Neural cell (in vitro differentiated cells): Measurements from ENCODE around the gene MAT2A. TPM values are rescaled to one million over a fixed set of nuclear protein-coding genes. Genes with fewer than 3 reads are reported as not detected.

Experiments
- H2AFZ ChIP-seq: fragments of 200-600, 300-800 bp; sonication (generic), shearing (Covaris generic); 2 replicates; pipeline ENCODE4 v1.6.0; 2014; ENCODE audit warnings: low read depth, mild to moderate bottlenecking, antibody characterized with exemption, low read length, moderate library complexity
- H3F3A ChIP-seq: fragments of 200-600 bp; shearing (Covaris generic); 2 replicates; pipeline ENCODE4 v1.6.1; 2016; ENCODE audit warnings: mild to moderate bottlenecking, moderate library complexity, mixed read lengths, antibody characterized with exemption, low read length; ENCODE audit not compliant: insufficient read depth, poor library complexity, severe bottlenecking
- H3K27ac ChIP-seq: fragments of 200-600, 300-800 bp; sonication (generic), shearing (Covaris generic); 2 replicates; pipeline ENCODE4 v1.5.1; 2014; ENCODE audit warnings: mild to moderate bottlenecking, low read length, moderate library complexity
- H3K27me3 ChIP-seq: fragments of 300-800, 200-600 bp; sonication (generic), shearing (Covaris generic); 2 replicates; pipeline ENCODE4 v1.6.0; 2014; ENCODE audit warnings: mild to moderate bottlenecking, low read depth, low read length, moderate library complexity; ENCODE audit not compliant: insufficient read depth
- H3K36me3 ChIP-seq: fragments of 300-800, 200-600 bp; sonication (generic), shearing (Covaris generic); 2 replicates; pipeline ENCODE4 v1.5.1; 2014; ENCODE audit warnings: mild to moderate bottlenecking, antibody characterized with exemption, low read length, moderate library complexity; ENCODE audit not compliant: insufficient read depth
- H3K4me2 ChIP-seq: fragments of 300-800, 200-600 bp; sonication (generic), shearing (Covaris generic); 2 replicates; pipeline ENCODE4 v1.6.0; 2014; ENCODE audit warnings: mild to moderate bottlenecking, low read length
- H3K4me3 ChIP-seq: fragments of 300-800, 200-600 bp; sonication (generic), shearing (Covaris generic); 2 replicates; pipeline ENCODE4 v1.5.1; 2014; ENCODE audit warnings: mild to moderate bottlenecking, low read length, moderate library complexity
- H3K79me2 ChIP-seq: fragments of 200-600 bp; shearing (Covaris generic); replicated peaks from 2 replicates; pipeline ENCODE4 v1.6.0; 2014; ENCODE audit warnings: mild to moderate bottlenecking, low read length, moderate library complexity; ENCODE audit not compliant: insufficient read depth
- H3K9ac ChIP-seq: fragments of 300-800, 200-600 bp; sonication (generic), shearing (Covaris generic); 2 replicates; pipeline ENCODE4 v1.6.1; 2016; ENCODE audit warnings: mild to moderate bottlenecking, low read length, mixed read lengths
- H3K9me2 ChIP-seq: fragments of 200-600 bp; shearing (Covaris generic); 2 replicates; pipeline ENCODE4 v1.6.1; 2016; ENCODE audit warnings: mild to moderate bottlenecking, low read length, mixed read lengths; ENCODE audit not compliant: insufficient read depth
- H3K9me3 ChIP-seq: fragments of 200-600, 300-800 bp; sonication (generic), shearing (Covaris generic); 2 replicates; pipeline ENCODE4 v1.6.1; 2016; ENCODE audit warnings: mild to moderate bottlenecking, mixed run types, low read length, moderate library complexity, mixed read lengths
- H4K20me1 ChIP-seq: fragments of 200-600 bp; shearing (Covaris generic); 2 replicates; pipeline ENCODE4 v1.6.1; 2016; ENCODE audit warnings: mild to moderate bottlenecking, mixed run types; ENCODE audit not compliant: insufficient read depth
- EP300 ChIP-seq: fragments of 450-650 bp; conservative IDR thresholded peaks from 2 replicates; pipeline ENCODE4 v1.6.1; 2014; ENCODE audit warnings: antibody characterized with exemption, mild to moderate bottlenecking, moderate library complexity; ENCODE audit not compliant: poor library complexity, severe bottlenecking
- EZH2 ChIP-seq: fragments of 200-600, 300-800 bp; shearing (Covaris generic), sonication (generic); IDR thresholded peaks from 2 replicates; pipeline ENCODE4 v1.6.1; 2014; ENCODE audit warnings: antibody characterized with exemption, low read length, borderline replicate concordance, mild to moderate bottlenecking; ENCODE audit not compliant: insufficient read depth, poor library complexity, severe bottlenecking
- MXI1 ChIP-seq: fragments of 450-650 bp; conservative IDR thresholded peaks from 2 replicates; pipeline ENCODE4 v1.6.1; 2014; ENCODE audit warnings: antibody characterized with exemption, mild to moderate bottlenecking; ENCODE audit not compliant: poor library complexity, severe bottlenecking
- POLR2AphosphoS5 ChIP-seq: IDR thresholded peaks from 2 replicates; pipeline ENCODE4 v1.6.1; 2012
- RAD21 ChIP-seq: fragments of 450-650 bp; conservative IDR thresholded peaks from 2 replicates; pipeline ENCODE4 v1.6.1; 2014; ENCODE audit warnings: antibody characterized with exemption, mild to moderate bottlenecking, moderate library complexity
- SMC3 ChIP-seq: fragments of 450-650 bp; conservative IDR thresholded peaks from 2 replicates; pipeline ENCODE4 v1.6.1; 2014; ENCODE audit warnings: antibody characterized with exemption, mild to moderate bottlenecking, moderate library complexity; ENCODE audit not compliant: poor library complexity
- TAF1 ChIP-seq: IDR thresholded peaks from 2 replicates; pipeline ENCODE4 v1.6.1; 2012; ENCODE audit warnings: low read depth
- polyA plus RNA-seq: library from polyadenylated mRNA; depleted of rRNA; stranded (reverse); fragments of >200 nt; gene quantifications from 2 replicates; pipeline ENCODE4 v1.2.3, GENCODE V29; 2014
- TF ChIP-seq, protein P1 (sequence below): IDR thresholded peaks from 2 replicates; pipeline ENCODE4 v1.6.1; 2012; ENCODE audit warnings: borderline replicate concordance
- TF ChIP-seq, protein P2 (sequence below): fragments of 450-650 bp; IDR thresholded peaks from 2 replicates; pipeline ENCODE4 v1.5.1; 2014; ENCODE audit warnings: antibody characterized with exemption, mild to moderate bottlenecking, moderate library complexity; ENCODE audit not compliant: poor library complexity, severe bottlenecking

The MAT2A gene
- polyA plus RNA-seq, 1 donor from 2014 or later, result 230 TPM

DNA sequence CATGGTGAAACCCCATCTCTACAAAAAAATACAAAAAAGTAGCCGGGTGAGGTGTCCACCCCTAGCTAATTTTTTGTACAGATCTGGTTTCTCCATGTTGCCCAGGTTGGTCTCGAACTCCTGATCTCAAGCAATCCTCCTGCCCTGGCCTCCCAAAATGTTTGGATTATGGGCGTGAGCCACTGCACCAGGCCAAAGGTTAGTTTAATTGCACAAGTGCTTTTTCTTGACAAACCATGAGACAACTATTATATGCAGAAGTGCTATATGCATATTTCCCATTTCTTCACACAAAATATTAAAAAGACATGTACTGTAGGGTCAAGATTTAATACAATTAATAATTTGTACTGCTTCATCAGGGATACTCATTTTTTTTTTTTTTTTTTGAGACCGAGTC is 27.3 kb downstream of the MAT2A start:
- H3K36me3 ChIP-seq, result no peaks in the 10 kb centered on the region

DNA sequence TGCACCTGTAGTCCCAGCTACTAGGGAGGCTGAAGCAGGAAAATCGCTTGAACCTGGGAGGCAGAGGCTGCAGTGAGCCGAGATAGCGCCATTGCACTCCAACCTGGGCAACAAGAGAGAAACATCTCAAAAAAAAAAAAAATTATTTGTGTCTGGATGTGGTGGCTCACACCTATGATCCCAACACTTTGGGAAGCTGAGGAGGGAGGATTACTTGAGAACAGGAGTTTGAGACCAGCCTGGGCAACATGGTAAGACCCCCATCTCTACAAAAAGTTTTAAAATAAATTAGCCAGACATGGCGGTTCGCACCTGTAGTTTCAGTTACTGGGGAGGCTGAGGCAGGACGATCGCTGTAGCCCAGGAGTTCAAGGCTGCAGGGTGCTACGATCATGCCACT is 36.8 kb downstream of the MAT2A start:
- TF ChIP-seq POLR2AphosphoS5 (no peak), TAF1 (no peak), SMC3 (no peak), RAD21 (no peak), EP300 (no peak), EZH2 (no peak), MXI1 (no peak)
- TF ChIP-seq, protein P1, sequence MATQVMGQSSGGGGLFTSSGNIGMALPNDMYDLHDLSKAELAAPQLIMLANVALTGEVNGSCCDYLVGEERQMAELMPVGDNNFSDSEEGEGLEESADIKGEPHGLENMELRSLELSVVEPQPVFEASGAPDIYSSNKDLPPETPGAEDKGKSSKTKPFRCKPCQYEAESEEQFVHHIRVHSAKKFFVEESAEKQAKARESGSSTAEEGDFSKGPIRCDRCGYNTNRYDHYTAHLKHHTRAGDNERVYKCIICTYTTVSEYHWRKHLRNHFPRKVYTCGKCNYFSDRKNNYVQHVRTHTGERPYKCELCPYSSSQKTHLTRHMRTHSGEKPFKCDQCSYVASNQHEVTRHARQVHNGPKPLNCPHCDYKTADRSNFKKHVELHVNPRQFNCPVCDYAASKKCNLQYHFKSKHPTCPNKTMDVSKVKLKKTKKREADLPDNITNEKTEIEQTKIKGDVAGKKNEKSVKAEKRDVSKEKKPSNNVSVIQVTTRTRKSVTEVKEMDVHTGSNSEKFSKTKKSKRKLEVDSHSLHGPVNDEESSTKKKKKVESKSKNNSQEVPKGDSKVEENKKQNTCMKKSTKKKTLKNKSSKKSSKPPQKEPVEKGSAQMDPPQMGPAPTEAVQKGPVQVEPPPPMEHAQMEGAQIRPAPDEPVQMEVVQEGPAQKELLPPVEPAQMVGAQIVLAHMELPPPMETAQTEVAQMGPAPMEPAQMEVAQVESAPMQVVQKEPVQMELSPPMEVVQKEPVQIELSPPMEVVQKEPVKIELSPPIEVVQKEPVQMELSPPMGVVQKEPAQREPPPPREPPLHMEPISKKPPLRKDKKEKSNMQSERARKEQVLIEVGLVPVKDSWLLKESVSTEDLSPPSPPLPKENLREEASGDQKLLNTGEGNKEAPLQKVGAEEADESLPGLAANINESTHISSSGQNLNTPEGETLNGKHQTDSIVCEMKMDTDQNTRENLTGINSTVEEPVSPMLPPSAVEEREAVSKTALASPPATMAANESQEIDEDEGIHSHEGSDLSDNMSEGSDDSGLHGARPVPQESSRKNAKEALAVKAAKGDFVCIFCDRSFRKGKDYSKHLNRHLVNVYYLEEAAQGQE, result no peak
- TF ChIP-seq, protein P2, sequence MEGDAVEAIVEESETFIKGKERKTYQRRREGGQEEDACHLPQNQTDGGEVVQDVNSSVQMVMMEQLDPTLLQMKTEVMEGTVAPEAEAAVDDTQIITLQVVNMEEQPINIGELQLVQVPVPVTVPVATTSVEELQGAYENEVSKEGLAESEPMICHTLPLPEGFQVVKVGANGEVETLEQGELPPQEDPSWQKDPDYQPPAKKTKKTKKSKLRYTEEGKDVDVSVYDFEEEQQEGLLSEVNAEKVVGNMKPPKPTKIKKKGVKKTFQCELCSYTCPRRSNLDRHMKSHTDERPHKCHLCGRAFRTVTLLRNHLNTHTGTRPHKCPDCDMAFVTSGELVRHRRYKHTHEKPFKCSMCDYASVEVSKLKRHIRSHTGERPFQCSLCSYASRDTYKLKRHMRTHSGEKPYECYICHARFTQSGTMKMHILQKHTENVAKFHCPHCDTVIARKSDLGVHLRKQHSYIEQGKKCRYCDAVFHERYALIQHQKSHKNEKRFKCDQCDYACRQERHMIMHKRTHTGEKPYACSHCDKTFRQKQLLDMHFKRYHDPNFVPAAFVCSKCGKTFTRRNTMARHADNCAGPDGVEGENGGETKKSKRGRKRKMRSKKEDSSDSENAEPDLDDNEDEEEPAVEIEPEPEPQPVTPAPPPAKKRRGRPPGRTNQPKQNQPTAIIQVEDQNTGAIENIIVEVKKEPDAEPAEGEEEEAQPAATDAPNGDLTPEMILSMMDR, result no peak
- no peak overlapping the region for H3K4me3 ChIP-seq
- no peaks in the 10 kb centered on the region for H3K9me3 ChIP-seq
- no peak overlapping the region for H3K4me2 ChIP-seq
- H3K27me3 ChIP-seq, result peaks cover 3% of the 10 kb centered on the region
- H2AFZ ChIP-seq, result no peak overlapping the region
- no peak overlapping the region for H3K9ac ChIP-seq
- no peaks in the 10 kb centered on the region for H3K9me2 ChIP-seq
- H4K20me1 ChIP-seq, result no peaks in the 10 kb centered on the region
- H3K79me2 ChIP-seq, result no peaks in the 10 kb centered on the region
- H3K36me3 ChIP-seq, result no peaks in the 10 kb centered on the region
- no peaks in the 10 kb centered on the region for H3F3A ChIP-seq
- no peak overlapping the region for H3K27ac ChIP-seq

More for the DNA sequence above, 27.3 kb downstream of the MAT2A start:
- Histone ChIP-seq H3K27me3 (no peaks in the 10 kb centered on the region), H3K9me2 (no peaks in the 10 kb centered on the region), H3K27ac (no peak overlapping the region), H2AFZ (no peak overlapping the region), H4K20me1 (no peaks in the 10 kb centered on the region), H3K79me2 (no peaks in the 10 kb centered on the region), H3F3A (no peaks in the 10 kb centered on the region), H3K4me3 (no peak overlapping the region), H3K9me3 (no peaks in the 10 kb centered on the region), H3K4me2 (no peak overlapping the region), H3K9ac (no peak overlapping the region)
- no peak for TF ChIP-seq RAD21

DNA sequence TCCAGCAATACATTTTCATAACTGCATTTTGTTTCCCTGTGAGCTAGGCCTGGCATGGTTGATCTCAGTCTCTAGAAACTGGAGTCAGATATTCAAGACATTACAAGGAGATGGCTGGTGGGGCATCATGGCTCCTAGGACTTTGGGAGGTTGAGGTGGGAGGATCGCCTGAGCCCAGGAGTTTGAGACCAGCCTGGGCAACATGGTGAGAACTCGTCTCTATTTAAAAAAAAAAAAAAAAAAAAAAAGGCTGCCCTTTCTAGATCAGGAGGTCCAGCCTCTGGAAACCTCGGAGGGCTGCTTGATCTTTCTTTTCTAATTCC is 38.1 kb downstream of the MAT2A start:
- Histone ChIP-seq H3K4me3 (no peak overlapping the region), H2AFZ (no peak overlapping the region), H3K27me3 (peaks cover 6% of the 10 kb centered on the region), H3K9me2 (no peaks in the 10 kb centered on the region), H3K9ac (no peak overlapping the region), H3K9me3 (no peaks in the 10 kb centered on the region), H3K36me3 (no peaks in the 10 kb centered on the region), H3K79me2 (no peaks in the 10 kb centered on the region), H3F3A (no peaks in the 10 kb centered on the region), H4K20me1 (no peaks in the 10 kb centered on the region), H3K4me2 (no peak overlapping the region), H3K27ac (no peak overlapping the region)
- TF ChIP-seq, protein P1, result no peak
- TF ChIP-seq EZH2, result no peak
- TF ChIP-seq, protein P2, result no peak
- no peak for TF ChIP-seq POLR2AphosphoS5
- TF ChIP-seq SMC3, result no peak
- TF ChIP-seq RAD21, result no peak
- TF ChIP-seq MXI1, result no peak
- no peak for TF ChIP-seq EP300
- TF ChIP-seq TAF1, result no peak
